Esophagus squamous epithelium (tissue), 5 donors: ENCODE measurements around the gene RACK1. TPM values are rescaled to one million over a fixed set of nuclear protein-coding genes. Genes with fewer than 3 reads are reported as not detected.
A peak's percentile ranks its signal among the peaks of the same experiment; 100 is the strongest.
"Not testable (repeated sequence)": the region's sequence is repeated elsewhere in the genome, so short reads cannot be mapped to it uniquely, and the experiment has no call there.

Source experiments
- DNase-seq: peaks from one replicate; lab custom pipeline; 2025; lab: John Stamatoyannopoulos, UW
- H3K27ac ChIP-seq, 4 donors: fragments of 200-600 bp; sonication (generic); one replicate each; pipeline ENCODE4 v1.5.1; 2016 to 2019; ENCODE audit warnings: mild to moderate bottlenecking in 1 of 4
- H3K27me3 ChIP-seq, 4 donors: fragments of 200-600 bp; sonication (generic); 1 replicate in 3 of 4; 2 replicates in 1 of 4; pipeline versions ENCODE4 v1.5.1 to v1.6.0; 2017 to 2021; ENCODE audit warnings: antibody characterized with exemption in 1 of 4
- H3K36me3 ChIP-seq, 3 donors: fragments of 200-600 bp; sonication (generic); one replicate each; pipeline ENCODE4 v1.5.1; 2016 to 2019
- H3K4me1 ChIP-seq, 3 donors: fragments of 200-600 bp; sonication (generic); one replicate each; pipeline ENCODE4 v1.5.1; 2017 to 2019
- H3K4me3 ChIP-seq, 4 donors: fragments of 200-600 bp; sonication (generic); 1 replicate in 3 of 4; 2 replicates in 1 of 4; pipeline ENCODE4 v1.5.1; 2016 to 2019; ENCODE audit warnings: mild to moderate bottlenecking in 2 of 4, moderate library complexity in 1 of 4
- H3K9me3 ChIP-seq, 3 donors: fragments of 200-600 bp; sonication (generic); one replicate each; pipeline ENCODE4 v1.5.1; 2016 to 2019
- POLR2A ChIP-seq, 4 donors: fragments of 450-650 bp; IDR thresholded peaks; one replicate each; pipeline ENCODE4 v1.6.1; 2017; ENCODE audit warnings: antibody characterized with exemption in 4 of 4, mild to moderate bottlenecking in 4 of 4, moderate library complexity in 3 of 4
- WGBS, 2 donors: methylation state at CpG; one replicate each; pipeline ENCODE4 v1.1.5; 2018; 5-methylcytosine and 5-hydroxymethylcytosine counted together
- intact Hi-C: fragments of 100-400 bp; cut with DNase I; formaldehyde crosslinking; loops from one replicate; pipeline ENCODE4 v1.15.0; 2022
- total RNA-seq, 4 donors: library from RNA; depleted of rRNA; stranded (reverse); fragments of >200 nt; gene quantifications; one replicate each; pipeline ENCODE4 v1.1.0, GENCODE V29; 2016
- TF ChIP-seq, protein P1 (sequence below), 6 experiments: fragments of 450-650 bp in 4 of 6; fragments of 200-600 bp in 2 of 6; sonication (generic) in 2 of 6; IDR thresholded peaks; one replicate each; pipeline ENCODE4 v1.5.1; 2016 to 2019; ENCODE audit warnings: antibody characterized with exemption in 6 of 6, mild to moderate bottlenecking in 4 of 6, moderate library complexity in 4 of 6
- donor health status: DM: yes; HTN: yes; CAD: no.

Gene RACK1
- total RNA-seq, 4 donors from 2014 or later: 1,705 to 2,735 (median 2,064) TPM

DNA sequence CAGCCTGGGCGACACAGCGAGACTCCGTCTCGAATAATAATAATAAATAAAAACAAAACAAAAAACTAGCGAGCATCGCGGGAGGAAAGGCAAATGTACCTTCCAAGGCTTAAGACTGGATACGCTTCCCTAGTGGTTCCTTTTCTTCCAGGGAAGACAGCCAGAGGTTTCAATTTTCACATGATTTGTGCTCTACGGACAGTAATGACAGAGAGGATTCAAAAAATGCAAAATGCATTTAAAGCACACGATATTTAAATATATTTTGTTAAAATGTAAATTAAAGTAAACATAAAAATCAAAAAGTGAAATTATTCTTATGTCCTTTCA, 24.9 kb downstream of the RACK1 start:
- peaks cover 9 to 52% (median 17%) of the 10 kb centered on the region in 3 donors for H3K4me1 ChIP-seq
- intact Hi-C loops: no loop called here
- H3K27ac ChIP-seq: peak overlapping the region; percentile 53 to 82 (median 79)
- WGBS, 2 donors: 30 to 38% methylated on average over 10 of the region's 10 CpGs
- TF ChIP-seq, protein P1, sequence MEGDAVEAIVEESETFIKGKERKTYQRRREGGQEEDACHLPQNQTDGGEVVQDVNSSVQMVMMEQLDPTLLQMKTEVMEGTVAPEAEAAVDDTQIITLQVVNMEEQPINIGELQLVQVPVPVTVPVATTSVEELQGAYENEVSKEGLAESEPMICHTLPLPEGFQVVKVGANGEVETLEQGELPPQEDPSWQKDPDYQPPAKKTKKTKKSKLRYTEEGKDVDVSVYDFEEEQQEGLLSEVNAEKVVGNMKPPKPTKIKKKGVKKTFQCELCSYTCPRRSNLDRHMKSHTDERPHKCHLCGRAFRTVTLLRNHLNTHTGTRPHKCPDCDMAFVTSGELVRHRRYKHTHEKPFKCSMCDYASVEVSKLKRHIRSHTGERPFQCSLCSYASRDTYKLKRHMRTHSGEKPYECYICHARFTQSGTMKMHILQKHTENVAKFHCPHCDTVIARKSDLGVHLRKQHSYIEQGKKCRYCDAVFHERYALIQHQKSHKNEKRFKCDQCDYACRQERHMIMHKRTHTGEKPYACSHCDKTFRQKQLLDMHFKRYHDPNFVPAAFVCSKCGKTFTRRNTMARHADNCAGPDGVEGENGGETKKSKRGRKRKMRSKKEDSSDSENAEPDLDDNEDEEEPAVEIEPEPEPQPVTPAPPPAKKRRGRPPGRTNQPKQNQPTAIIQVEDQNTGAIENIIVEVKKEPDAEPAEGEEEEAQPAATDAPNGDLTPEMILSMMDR (IDR thresholded peaks at IDR 0.05): no peak
- TF ChIP-seq POLR2A (IDR thresholded peaks at IDR 0.05): no peak
- no peaks in the 10 kb centered on the region for H3K9me3 ChIP-seq
- no peak for DNase-seq
- H3K36me3 ChIP-seq: no peaks in the 10 kb centered on the region
- H3K4me3 ChIP-seq: peak overlapping the region; percentile 10 to 63 (median 46)
- H3K27me3 ChIP-seq: no peaks in the 10 kb centered on the region

DNA sequence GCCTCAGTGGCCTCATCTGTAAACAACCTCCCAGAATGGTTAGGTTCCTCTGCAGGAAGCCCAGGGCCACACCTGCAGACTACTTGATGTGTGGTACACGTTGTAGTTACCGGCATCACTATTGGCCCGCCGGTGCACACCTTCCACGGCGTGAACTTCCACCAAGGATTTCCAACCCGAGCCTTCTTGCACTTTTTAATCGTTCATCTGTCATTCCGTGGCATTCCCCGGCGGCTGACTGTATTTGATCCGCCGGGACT, 26.0 kb downstream of the RACK1 start:
- Histone ChIP-seq H3K9me3 (no peaks in the 10 kb centered on the region), H3K27ac (peak overlapping the region; percentile 53 to 82 (median 79)), H3K4me3 (peak overlapping the region; percentile 29 to 63 (median 46)), H3K4me1 (peaks cover 9 to 48% (median 17%) of the 10 kb centered on the region in 3 donors), H3K36me3 (no peaks in the 10 kb centered on the region), H3K27me3 (no peaks in the 10 kb centered on the region)
- 0 to 3% methylated on average over 4 to 6 of the region's 13 CpGs for WGBS, 2 donors
- no peak for DNase-seq
- intact Hi-C loops: no loop called here
- TF ChIP-seq, protein P1 (IDR thresholded peaks at IDR 0.05): no peak
- no peak for TF ChIP-seq POLR2A (IDR thresholded peaks at IDR 0.05)

DNA sequence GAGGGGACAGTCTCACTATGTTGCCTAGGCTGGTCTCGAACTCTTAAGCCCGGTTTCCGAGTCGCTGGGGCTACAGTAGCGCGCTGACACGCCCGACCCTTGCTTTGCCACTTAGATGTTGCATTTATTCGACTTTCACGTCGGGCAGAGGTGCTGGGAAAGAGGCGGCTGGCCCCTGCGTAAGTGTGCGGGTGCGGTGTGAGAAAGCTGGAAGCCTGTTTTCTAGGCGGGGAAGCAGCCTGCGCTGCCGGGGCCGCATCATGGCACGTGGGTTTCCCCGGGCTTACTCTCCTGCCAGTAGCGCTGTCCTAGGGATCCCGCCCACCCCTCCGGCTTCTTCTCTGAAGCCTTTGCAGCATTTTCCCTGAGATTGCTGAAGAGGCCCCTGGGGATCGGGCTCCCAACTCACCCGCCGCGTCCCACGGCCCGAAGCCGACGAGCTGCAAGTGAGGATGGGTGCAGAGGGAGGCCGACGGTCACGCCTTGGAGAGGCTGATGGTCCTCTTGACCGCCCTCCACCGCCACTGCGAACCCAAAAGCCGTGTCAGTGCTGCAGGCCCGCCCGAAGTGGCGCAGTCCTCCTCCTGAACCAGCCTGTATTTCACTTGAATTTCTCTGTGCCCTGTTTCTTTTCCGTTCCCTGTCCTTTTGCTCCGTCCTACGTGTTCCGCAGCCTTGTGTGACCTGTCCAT, 26.4 kb downstream of the RACK1 start:
- Histone ChIP-seq H3K27ac (peak overlapping the region; percentile 53 to 82 (median 79)), H3K27me3 (no peaks in the 10 kb centered on the region), H3K4me1 (peaks cover 9 to 43% (median 17%) of the 10 kb centered on the region in 3 donors), H3K36me3 (no peaks in the 10 kb centered on the region), H3K9me3 (no peaks in the 10 kb centered on the region), H3K4me3 (peak overlapping the region; percentile 29 to 63 (median 46))
- no peak for DNase-seq
- intact Hi-C loops: no loop called here
- TF ChIP-seq POLR2A (IDR thresholded peaks at IDR 0.05): no peak
- TF ChIP-seq, protein P1 (IDR thresholded peaks at IDR 0.05): no peak
- 1 to 3% methylated on average over 30 to 43 of the region's 46 CpGs for WGBS, 2 donors

DNA sequence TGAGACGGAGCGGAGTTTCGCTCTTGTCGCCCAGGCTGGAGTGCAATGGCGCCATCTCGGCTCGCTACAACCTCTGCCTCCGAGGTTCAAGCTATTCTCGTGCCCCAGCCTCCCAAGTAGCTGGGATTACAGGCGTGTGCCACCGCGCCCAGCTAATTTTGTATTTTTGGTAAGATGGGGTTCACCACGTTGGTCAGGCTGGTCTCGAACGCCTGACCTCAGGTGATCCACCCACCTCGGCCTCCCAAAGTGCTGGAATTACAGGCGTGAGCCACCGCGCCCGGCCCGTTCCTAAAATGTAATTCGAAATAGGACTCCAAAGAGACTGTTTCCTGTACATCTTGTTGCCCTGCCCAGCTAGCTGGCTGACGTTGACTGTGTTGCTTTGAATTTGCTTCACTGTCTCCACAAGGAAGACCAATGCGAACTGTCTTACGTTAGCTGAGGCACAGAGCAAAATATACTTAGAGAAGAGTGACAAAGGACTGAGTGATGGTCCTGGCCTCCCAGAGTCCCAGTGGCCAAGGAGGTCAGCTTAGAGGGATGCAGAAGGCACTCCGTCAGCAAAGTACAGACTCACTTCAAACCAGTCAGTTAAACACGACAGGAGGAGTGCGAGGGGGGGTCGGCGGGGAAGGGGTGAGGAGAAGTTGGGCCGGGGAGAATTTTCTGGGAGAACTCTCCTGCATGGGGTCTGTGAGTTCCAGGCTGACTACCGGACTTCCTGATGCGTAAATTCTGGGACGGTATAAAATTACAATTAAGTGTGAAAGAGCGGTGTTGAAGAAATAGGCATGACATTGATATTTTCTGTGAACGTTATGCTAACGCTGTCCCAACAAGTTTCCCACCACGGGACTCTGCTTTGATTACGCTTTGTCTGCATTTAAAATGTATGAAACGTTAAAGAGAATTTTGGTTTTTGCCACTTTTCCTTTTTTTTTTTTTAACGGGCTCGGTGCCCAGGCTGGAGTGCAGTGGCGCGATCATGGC, 27.4 kb downstream of the RACK1 start:
- Histone ChIP-seq H3K4me1 (peaks cover 6 to 35% (median 17%) of the 10 kb centered on the region in 3 donors), H3K4me3 (peak overlapping the region; percentile 29 to 63 (median 46)), H3K9me3 (no peaks in the 10 kb centered on the region), H3K27me3 (no peaks in the 10 kb centered on the region), H3K36me3 (no peaks in the 10 kb centered on the region), H3K27ac (peak overlapping the region in 3 of 4 donors; percentile 23 to 82 (median 77))
- intact Hi-C loops: no loop called here
- DNase-seq: no peak
- WGBS, 2 donors: 38 to 41% methylated on average over 29 to 33 of the region's 44 CpGs
- TF ChIP-seq, protein P1 (IDR thresholded peaks at IDR 0.05): no peak
- no peak for TF ChIP-seq POLR2A (IDR thresholded peaks at IDR 0.05)

DNA sequence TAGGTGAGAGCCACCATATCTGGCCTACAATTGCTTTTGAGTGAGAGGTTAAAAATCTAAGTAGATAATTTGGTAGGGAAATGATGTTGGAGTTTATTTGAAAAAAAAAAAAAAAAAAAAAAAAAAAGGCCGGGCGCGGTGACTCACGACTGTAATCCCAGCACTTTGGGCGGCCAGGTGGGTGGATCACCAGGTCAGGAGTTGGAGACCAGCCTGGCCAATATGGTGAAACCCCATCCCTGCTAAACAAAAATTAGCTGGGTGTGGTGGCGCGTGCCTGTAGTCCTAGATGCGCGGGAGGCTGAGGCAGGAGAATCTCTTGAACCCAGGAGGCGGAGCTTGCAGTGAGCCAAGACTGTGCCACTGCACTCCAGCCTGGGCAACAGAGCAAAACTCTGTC, 29.5 kb downstream of the RACK1 start:
- WGBS, 2 donors: 54 to 71% methylated on average over 9 of the region's 10 CpGs

More for the DNA sequence above, 29.5 kb downstream of the RACK1 start:
- H3K9me3 ChIP-seq, DNase-seq, H3K36me3 ChIP-seq, H3K27me3 ChIP-seq, H3K4me3 ChIP-seq, H3K27ac ChIP-seq, intact Hi-C loops: not testable (repeated sequence)
- H3K4me1 ChIP-seq: peaks cover 6 to 33% (median 17%) of the 10 kb centered on the region in 3 donors
